HepG2 (cell line): ENCODE measurements around the gene TWIST2. TPM values are rescaled to one million over a fixed set of nuclear protein-coding genes. Genes with fewer than 3 reads are reported as not detected.

Experiments
- ATAC-seq: fragments of 200-7000 bp; cut with Tn5 transposase; 3 replicates; pipeline ENCODE4 v1.9.1; 2020; ENCODE audit warnings: mild to moderate bottlenecking, moderate library complexity
- BruUV-seq: library from RNA; stranded (reverse); fragments of 400-500 nt; replicated peaks from 2 replicates; lab custom pipeline; 2021; lab: Mats Ljungman, UMichigan
- CTCF ChIA-PET: fragments of 300-600 bp; formaldehyde crosslinking; extraction: SDS; loops from one replicate; lab custom pipeline; 2021; ENCODE audit warnings: low total read pairs, inconsistent platforms, low intra/inter-chr PET ratio; lab: Yijun Ruan, JAX
- POLR2A ChIA-PET: fragments of 350-600 bp; sonication (Branson Sonifier 250); formaldehyde crosslinking; loops from one replicate; lab custom pipeline; 2020; ENCODE audit warnings: antibody characterized with exemption, inconsistent platforms; lab: Yijun Ruan, JAX
- DNase-seq: peaks from one replicate; pipeline ENCODE4 v3.0.0-alpha.2; 2015; ENCODE audit warnings: low spot score
- FAIRE-seq: peaks from 3 replicates; lab custom pipeline; 2011; peaks lifted over from hg19 to GRCh38; lab: Jason Lieb, UNC
- H2AFZ ChIP-seq: one replicate; pipeline ENCODE4 v1.6.1; 2011; ENCODE audit warnings: low read length, inconsistent platforms
- H3K27ac ChIP-seq: fragments of 300-600 bp; 3 replicates; pipeline ENCODE4 v1.8.0; 2011; ENCODE audit warnings: mixed run types, mild to moderate bottlenecking, mixed read lengths, low read length, inconsistent platforms; ENCODE audit not compliant: insufficient read depth; ENCODE audit errors: extremely low read length
- H3K27me3 ChIP-seq, 2 experiments: fragments of 200-600 bp in 1 of 2; 2 replicates in 1 of 2; 3 replicates in 1 of 2; pipeline versions ENCODE4 v1.6.0 to v1.8.0; 2011; ENCODE audit warnings: low read length in 2 of 2, mild to moderate bottlenecking in 2 of 2, moderate library complexity in 2 of 2, inconsistent platforms in 1 of 2; ENCODE audit not compliant: insufficient read depth in 2 of 2, control insufficient read depth in 1 of 2
- H3K36me3 ChIP-seq, 2 experiments: fragments of 200-600 bp in 1 of 2; replicated peaks in 1 of 2; 2 replicates in 1 of 2; 3 replicates in 1 of 2; pipeline versions ENCODE4 v1.5.1 to v1.8.0; 2011; ENCODE audit warnings: low read length in 2 of 2, inconsistent platforms in 1 of 2; ENCODE audit not compliant: insufficient read depth in 2 of 2, control insufficient read depth in 1 of 2
- H3K4me1 ChIP-seq: 2 replicates; pipeline ENCODE4 v1.5.1; 2012; ENCODE audit warnings: low read length, inconsistent platforms; ENCODE audit not compliant: insufficient read depth
- H3K4me2 ChIP-seq: 2 replicates; pipeline ENCODE4 v1.6.0; 2011; ENCODE audit warnings: low read depth, low read length, inconsistent platforms
- H3K4me3 ChIP-seq, 3 experiments: fragments of 200-600 bp in 1 of 3; sonication (generic), shearing (Covaris generic) in 1 of 3; replicated peaks in 1 of 3; 2 replicates each; pipeline ENCODE4 v1.5.1; 2011 to 2016; ENCODE audit warnings: low read length in 3 of 3, inconsistent platforms in 2 of 3, low read depth in 2 of 3, mild to moderate bottlenecking in 2 of 3, control low read depth in 1 of 3, mixed read lengths in 1 of 3; ENCODE audit not compliant: insufficient read depth in 1 of 3
- H3K79me2 ChIP-seq: one replicate; pipeline ENCODE4 v1.6.1; 2011; ENCODE audit warnings: low read length, inconsistent platforms; ENCODE audit not compliant: insufficient read depth
- H3K9ac ChIP-seq: 2 replicates; pipeline ENCODE4 v1.6.0; 2011; ENCODE audit warnings: mild to moderate bottlenecking, low read depth, low read length, inconsistent platforms; ENCODE audit not compliant: insufficient read depth
- H3K9me3 ChIP-seq: 2 replicates; pipeline ENCODE4 v1.5.1; 2012; ENCODE audit warnings: mild to moderate bottlenecking, low read length
- H4K20me1 ChIP-seq: 2 replicates; pipeline ENCODE4 v1.6.0; 2011; ENCODE audit warnings: inconsistent platforms, mild to moderate bottlenecking, low read length, moderate library complexity; ENCODE audit not compliant: insufficient read depth
- ATF3 ChIP-seq: sonication (generic); formaldehyde crosslinking; IDR thresholded peaks from 2 replicates; pipeline ENCODE4 v1.4.0; 2020; ENCODE audit warnings: missing genetic modification reagents
- BCL6 ChIP-seq: IDR thresholded peaks from 2 replicates; pipeline ENCODE4 v1.6.1; 2016; ENCODE audit warnings: missing genetic modification reagents, missing compliant biosample characterization
- FOXM1 ChIP-seq: sonication (generic); formaldehyde crosslinking; IDR thresholded peaks from 2 replicates; pipeline ENCODE4 v1.5.0; 2020; ENCODE audit warnings: missing genetic modification reagents
- HMG20B ChIP-seq: conservative IDR thresholded peaks from 2 replicates; pipeline ENCODE4 v1.6.1; 2016; ENCODE audit warnings: missing genetic modification reagents, missing compliant biosample characterization
- MEIS1 ChIP-seq: sonication (generic); formaldehyde crosslinking; IDR thresholded peaks from 2 replicates; pipeline ENCODE4 v1.9.0; 2021; ENCODE audit warnings: mild to moderate bottlenecking, missing genetic modification reagents, moderate library complexity, borderline replicate concordance
- RFX5 ChIP-seq: IDR thresholded peaks from 2 replicates; pipeline ENCODE4 v1.6.1; 2011; ENCODE audit warnings: low read depth, low read length, improper control_type of control experiment
- SMAD9 ChIP-seq: sonication (generic); formaldehyde crosslinking; IDR thresholded peaks from 2 replicates; pipeline ENCODE4 v1.5.1; 2020; ENCODE audit warnings: mild to moderate bottlenecking, missing genetic modification reagents
- TERF1 ChIP-seq: sonication (generic); formaldehyde crosslinking; IDR thresholded peaks from 2 replicates; pipeline ENCODE4 v1.8.0; 2022; ENCODE audit warnings: mild to moderate bottlenecking, missing genetic modification reagents, moderate library complexity
- ZNF333 ChIP-seq: sonication (generic); formaldehyde crosslinking; IDR thresholded peaks from 2 replicates; pipeline ENCODE4 v1.4.0; 2020; ENCODE audit warnings: mild to moderate bottlenecking, missing genetic modification reagents, borderline replicate concordance
- ZNF337 ChIP-seq: sonication (generic); formaldehyde crosslinking; IDR thresholded peaks from 2 replicates; pipeline ENCODE4 v1.5.1; 2020; ENCODE audit warnings: missing genetic modification reagents, low read depth, mild to moderate bottlenecking, borderline replicate concordance
- ZNF609 ChIP-seq: sonication (generic); formaldehyde crosslinking; IDR thresholded peaks from 2 replicates; pipeline ENCODE4 v1.4.0; 2020; ENCODE audit warnings: mild to moderate bottlenecking, missing genetic modification reagents, borderline replicate concordance
- WGBS: methylation state at CpG from one replicate; pipeline ENCODE4 v1.1.6; 2017; ENCODE audit warnings: low lambda C conversion rate; 5-methylcytosine and 5-hydroxymethylcytosine counted together
- in situ Hi-C: cut with HindIII; loops from 2 replicates; pipeline ENCODE4 v1.10.0; 2017; ENCODE audit warnings: low pct_unique_long_range_greater_than_20kb; ENCODE audit not compliant: extremely low pct_ligation_motif_present
- intact Hi-C: fragments of 100-400 bp; cut with micrococcal nuclease; formaldehyde crosslinking; loops from one replicate; pipeline ENCODE4 v1.10.0; 2022; ENCODE audit not compliant: unreplicated experiment
- polyA plus RNA-seq, 8 experiments: library from polyadenylated mRNA; depleted of rRNA in 3 of 8; stranded (reverse) in 7 of 8; unstranded in 1 of 8; fragments of >200 nt; fragmentation: Illumina TruSeq in 4 of 8; extraction: Trizol in 4 of 8; gene quantifications; 2 replicates each; pipeline versions ENCODE4 v1.2.1 to v1.2.3, GENCODE V29; 2011 to 2016; ENCODE audit warnings: low read depth in 4 of 8, missing spikeins in 1 of 8, mixed read lengths in 1 of 8; ENCODE audit not compliant: insufficient read depth in 1 of 8
- total RNA-seq, 5 experiments: library from RNA; depleted of rRNA; stranded (reverse); fragments of >200 nt; fragmentation: Illumina TruSeq; extraction: Trizol; gene quantifications; 2 replicates each; pipeline ENCODE4 v1.2.3, GENCODE V29; 2016; ENCODE audit warnings: low read depth in 1 of 5

TWIST2 gene
- total and polyA plus RNA-seq, 2 of the 13 experiments (the other 11 are each of a cell fraction or from before 2014, with no cell fraction given): 0.08 to 0.11 TPM

- no peak for TF ChIP-seq MEIS1 (CRISPR knock-in tag)
Observed at GRCh38 chr2:238869293-238870124, 21.6 kb downstream of the TWIST2 start (continued).

GRCh38 chr2:238870261-238870660 is 22.4 kb downstream of the TWIST2 start:
- TF ChIP-seq ATF3 (CRISPR knock-in tag) (no peak), ZNF609 (CRISPR knock-in tag) (no peak), ZNF333 (CRISPR knock-in tag) (no peak), RFX5 (no peak), HMG20B (no peak), TERF1 (CRISPR knock-in tag) (no peak), FOXM1 (no peak), SMAD9 (CRISPR knock-in tag) (no peak), BCL6 (CRISPR knock-in tag) (no peak), ZNF337 (no peak)
- no peak for ATAC-seq
- H3K79me2 ChIP-seq: no peaks in the 10 kb centered on the region
- peaks cover 41% of the 10 kb centered on the region for H3K4me1 ChIP-seq
- ChIA-PET POLR2A (no interaction called here), CTCF (no interaction called here)
- no peak overlapping the region for H3K9ac ChIP-seq
- no peaks in the 10 kb centered on the region for H4K20me1 ChIP-seq
- no peak overlapping the region for H3K27ac ChIP-seq
- 68% methylated on average over 3 of the region's 3 CpGs for WGBS
- in situ Hi-C loops: loop anchor here (5.0 kb wide), 1 partner anchor 33 kb away; no protein-coding TSS in a partner anchor
- no peak overlapping the region for H3K4me3 ChIP-seq
- no peaks in the 10 kb centered on the region for H3K9me3 ChIP-seq
- peaks cover 0 to 24% of the 10 kb centered on the region in 2 experiments; a peak in 3 of 5 replicates for H3K27me3 ChIP-seq
- no peak overlapping the region for H3K4me2 ChIP-seq
- no TSS peak for BruUV-seq
- DNase-seq: no peak
- H2AFZ ChIP-seq: no peak overlapping the region
- H3K36me3 ChIP-seq: no peaks in the 10 kb centered on the region
- intact Hi-C loops: no loop called here
- FAIRE-seq: no peak
